Right atrium auricular region (tissue), 2 donors: ENCODE data around the gene PLPPR3. TPM values are rescaled to one million over a fixed set of nuclear protein-coding genes. Genes with fewer than 3 reads are reported as not detected.

Source experiments
- DNase-seq: peaks from one replicate; pipeline ENCODE4 v3.0.0-alpha.2; 2019; ENCODE audit warnings: low spot score
- H3K27ac ChIP-seq, 2 donors: fragments of 200-600 bp; sonication (generic); 1 replicate in 1 of 2; 2 replicates in 1 of 2; pipeline ENCODE4 v1.5.1; 2016 to 2019
- H3K27me3 ChIP-seq, 2 donors: fragments of 200-600 bp; sonication (generic); one replicate each; pipeline versions ENCODE4 v1.5.1 to v1.6.0; 2017 to 2019
- H3K36me3 ChIP-seq: fragments of 200-600 bp; sonication (generic); one replicate; pipeline ENCODE4 v1.5.1; 2016
- H3K4me1 ChIP-seq, 2 donors: fragments of 200-600 bp; sonication (generic); one replicate each; pipeline versions ENCODE4 v1.5.1 to v1.6.0; 2017 to 2019
- H3K4me3 ChIP-seq, 2 donors: fragments of 200-600 bp; sonication (generic); 1 replicate in 1 of 2; 2 replicates in 1 of 2; pipeline ENCODE4 v1.5.1; 2017 to 2019; ENCODE audit warnings: mild to moderate bottlenecking in 1 of 2, moderate library complexity in 1 of 2
- H3K9me3 ChIP-seq, 2 donors: fragments of 200-600 bp; sonication (generic); one replicate each; pipeline ENCODE4 v1.5.1; 2019
- CTCF ChIP-seq, 2 donors: fragments of 200-600 bp; sonication (generic); IDR thresholded peaks; one replicate each; pipeline ENCODE4 v1.5.1; 2019; ENCODE audit warnings: antibody characterized with exemption in 2 of 2
- total RNA-seq, 2 donors: library from RNA; depleted of rRNA; stranded (reverse); fragments of >200 nt; gene quantifications; one replicate each; pipeline ENCODE4 v1.1.0, GENCODE V29; 2016

Gene PLPPR3
- not detected for total RNA-seq

- Histone ChIP-seq H3K9me3 (no peaks in the 10 kb centered on the region), H3K27me3 (peaks cover 0 to 9% of the 10 kb centered on the region in 2 donors), H3K36me3 (no peaks in the 10 kb centered on the region), H3K27ac (no peak within 1 kb of the TSS), H3K4me1 (peaks cover 0 to 18% of the 10 kb centered on the region in 2 donors), H3K4me3 (peak within 1 kb of the TSS; percentile 26 to 53)
- TF ChIP-seq CTCF (IDR thresholded peaks at IDR 0.05): no peak
- no peak for DNase-seq
These were observed at the start of gene PLPPR3 for GRCh38 chr19:821825-822503. Gene PLPPR3 (minus strand): TSS chr19:821955. CDS start chr19:821559, 396 bp downstream.

GRCh38 chr19:870963-871401 is 49.2 kb upstream of the PLPPR3 start:
- Histone ChIP-seq H3K9me3 (no peaks in the 10 kb centered on the region), H3K36me3 (peaks cover 44% of the 10 kb centered on the region), H3K4me3 (no peak overlapping the region), H3K4me1 (peaks cover 0 to 13% of the 10 kb centered on the region in 2 donors), H3K27ac (peak overlapping the region; percentile 22 to 43), H3K27me3 (no peaks in the 10 kb centered on the region)
- DNase-seq: no peak
- TF ChIP-seq CTCF (IDR thresholded peaks at IDR 0.05): no peak

GRCh38 chr19:870314-870713 is 48.6 kb upstream of the PLPPR3 start:
- no peak for TF ChIP-seq CTCF (IDR thresholded peaks at IDR 0.05)
- Histone ChIP-seq H3K27ac (peak overlapping the region in 1 of 2 donors; percentile 68), H3K9me3 (no peaks in the 10 kb centered on the region), H3K4me1 (peaks cover 0 to 13% of the 10 kb centered on the region in 2 donors), H3K27me3 (no peaks in the 10 kb centered on the region), H3K4me3 (no peak overlapping the region), H3K36me3 (peaks cover 37% of the 10 kb centered on the region)
- DNase-seq: no peak

- TF ChIP-seq CTCF (IDR thresholded peaks at IDR 0.05): no peak
- peak overlapping the region; percentile 68 to 78 for H3K27ac ChIP-seq
- H3K36me3 ChIP-seq: peaks cover 29% of the 10 kb centered on the region
- DNase-seq: peak; percentile 87
- H3K27me3 ChIP-seq: no peaks in the 10 kb centered on the region
- no peak overlapping the region for H3K4me3 ChIP-seq
- no peaks in the 10 kb centered on the region for H3K9me3 ChIP-seq
- H3K4me1 ChIP-seq: peaks cover 0 to 13% of the 10 kb centered on the region in 2 donors
These were observed 47.8 kb upstream of the PLPPR3 start for GRCh38 chr19:869245-870177.

GRCh38 chr19:868458-869244 is 46.9 kb upstream of the PLPPR3 start:
- no peaks in the 10 kb centered on the region for H3K9me3 ChIP-seq
- peaks cover 24% of the 10 kb centered on the region for H3K36me3 ChIP-seq
- no peak for TF ChIP-seq CTCF (IDR thresholded peaks at IDR 0.05)
- peaks cover 0 to 14% of the 10 kb centered on the region in 2 donors for H3K4me1 ChIP-seq
- no peaks in the 10 kb centered on the region for H3K27me3 ChIP-seq
- no peak overlapping the region for H3K4me3 ChIP-seq
- H3K27ac ChIP-seq: peak overlapping the region; percentile 68 to 78
- DNase-seq: no peak
